ENCODE measurements around the gene STK24. TPM values are rescaled to one million over a fixed set of nuclear protein-coding genes. Genes with fewer than 3 reads are reported as not detected.

The STK24 gene
- total and polyA plus RNA-seq, 4 donors, result 39.9 to 64.5 (median 58.1) TPM

GRCh38 chr13:98439896-98440295, 137.0 kb downstream of the STK24 start:
- Histone ChIP-seq H3K36me3 (ENCODE audit: control insufficient read depth in 1 of 2, insufficient read depth in 2 of 2, low read length in 1 of 2) (no peaks in the 10 kb centered on the region), H3K27me3 (ENCODE audit: control insufficient read depth in 1 of 2, insufficient read depth in 2 of 2, low read length in 1 of 2) (no peaks in the 10 kb centered on the region), H3K4me3 (ENCODE audit: low read length in 2 of 2) (no peak overlapping the region), H3K9me3 (ENCODE audit: control insufficient read depth, low read length) (no peaks in the 10 kb centered on the region), H3K27ac (ENCODE audit: low read depth in 1 of 2, low read length in 2 of 2) (no peak overlapping the region), H3K4me1 (ENCODE audit: control insufficient read depth in 1 of 2, insufficient read depth in 2 of 2, low read length in 2 of 2) (no peaks in the 10 kb centered on the region)
- 94 to 97% methylated on average over 16 of the region's 16 CpGs for WGBS, 2 donors
- ATAC-seq (ENCODE audit: low FRiP score) (no peak), DNase-seq (peak in 1 of 2 donors; percentile 30)
- intact Hi-C loops (cut with DNase I), result loop anchor here in 1 of 2 donors (10.0 kb wide), 2 partner anchors 295 to 585 kb away; partner anchors contain the start of gene FARP1

- WGBS, 2 donors, result 93 to 95% methylated on average over 31 to 32 of the region's 32 CpGs
- no peak overlapping the region for H3K4me3 ChIP-seq (ENCODE audit: low read length in 2 of 2)
- H3K9me3 ChIP-seq (ENCODE audit: control insufficient read depth, low read length), result no peaks in the 10 kb centered on the region
- intact Hi-C loops (cut with DNase I), result loop anchor here in 1 of 2 donors (10.0 kb wide), 1 partner anchor 584 kb away; no protein-coding TSS in a partner anchor
- no peak overlapping the region for H3K27ac ChIP-seq (ENCODE audit: low read depth in 1 of 2, low read length in 2 of 2)
- H3K4me1 ChIP-seq (ENCODE audit: control insufficient read depth in 1 of 2, insufficient read depth in 2 of 2, low read length in 2 of 2), result no peaks in the 10 kb centered on the region
- DNase-seq (peak; percentile 17 to 65), ATAC-seq (ENCODE audit: low FRiP score) (no peak)
- H3K36me3 ChIP-seq (ENCODE audit: control insufficient read depth in 1 of 2, insufficient read depth in 2 of 2, low read length in 1 of 2), result no peaks in the 10 kb centered on the region
- no peaks in the 10 kb centered on the region for H3K27me3 ChIP-seq (ENCODE audit: control insufficient read depth in 1 of 2, insufficient read depth in 2 of 2, low read length in 1 of 2)
Observed at GRCh38 chr13:98439126-98439828, 137.6 kb downstream of the STK24 start.

- no peaks in the 10 kb centered on the region for H3K9me3 ChIP-seq (ENCODE audit: control insufficient read depth, low read length)
- no peaks in the 10 kb centered on the region for H3K36me3 ChIP-seq (ENCODE audit: control insufficient read depth in 1 of 2, insufficient read depth in 2 of 2, low read length in 1 of 2)
- no peak for ATAC-seq (ENCODE audit: low FRiP score)
- intact Hi-C loops (cut with DNase I), result loop anchor here in 1 of 2 donors (10.0 kb wide), 1 partner anchor 584 kb away; no protein-coding TSS in a partner anchor
- H3K27me3 ChIP-seq (ENCODE audit: control insufficient read depth in 1 of 2, insufficient read depth in 2 of 2, low read length in 1 of 2), result no peaks in the 10 kb centered on the region
- no peak overlapping the region for H3K4me3 ChIP-seq (ENCODE audit: low read length in 2 of 2)
- no peak overlapping the region for H3K27ac ChIP-seq (ENCODE audit: low read depth in 1 of 2, low read length in 2 of 2)
- 96% methylated on average over 27 of the region's 27 CpGs for WGBS, 2 donors
- no peaks in the 10 kb centered on the region for H3K4me1 ChIP-seq (ENCODE audit: control insufficient read depth in 1 of 2, insufficient read depth in 2 of 2, low read length in 2 of 2)
- peak in 1 of 2 donors; percentile 61 for DNase-seq
Observed at GRCh38 chr13:98438246-98439125, 138.4 kb downstream of the STK24 start.

GRCh38 chr13:98436233-98436910, 140.5 kb downstream of the STK24 start:
- Histone ChIP-seq H3K36me3 (ENCODE audit: control insufficient read depth in 1 of 2, insufficient read depth in 2 of 2, low read length in 1 of 2) (no peaks in the 10 kb centered on the region), H3K9me3 (ENCODE audit: control insufficient read depth, low read length) (no peaks in the 10 kb centered on the region), H3K4me1 (ENCODE audit: control insufficient read depth in 1 of 2, insufficient read depth in 2 of 2, low read length in 2 of 2) (no peaks in the 10 kb centered on the region), H3K4me3 (ENCODE audit: low read length in 2 of 2) (no peak overlapping the region), H3K27me3 (ENCODE audit: control insufficient read depth in 1 of 2, insufficient read depth in 2 of 2, low read length in 1 of 2) (no peaks in the 10 kb centered on the region), H3K27ac (ENCODE audit: low read depth in 1 of 2, low read length in 2 of 2) (no peak overlapping the region)
- intact Hi-C loops (cut with DNase I), result loop anchor here in 1 of 2 donors (10.0 kb wide), 1 partner anchor 582 kb away; no protein-coding TSS in a partner anchor
- no peak for ATAC-seq (ENCODE audit: low FRiP score)
- 86 to 88% methylated on average over 12 of the region's 12 CpGs for WGBS, 2 donors
- peak in 1 of 2 donors; percentile 15 for DNase-seq

GRCh38 chr13:98435376-98435775, 141.5 kb downstream of the STK24 start:
- H3K4me1 ChIP-seq (ENCODE audit: control insufficient read depth in 1 of 2, insufficient read depth in 2 of 2, low read length in 2 of 2), result no peaks in the 10 kb centered on the region
- DNase-seq (no peak), ATAC-seq (ENCODE audit: low FRiP score) (no peak)
- no peaks in the 10 kb centered on the region for H3K9me3 ChIP-seq (ENCODE audit: control insufficient read depth, low read length)
- H3K27me3 ChIP-seq (ENCODE audit: control insufficient read depth in 1 of 2, insufficient read depth in 2 of 2, low read length in 1 of 2), result no peaks in the 10 kb centered on the region
- no peak overlapping the region for H3K27ac ChIP-seq (ENCODE audit: low read depth in 1 of 2, low read length in 2 of 2)
- WGBS, 2 donors, result 67 to 69% methylated on average over 11 of the region's 11 CpGs
- no peaks in the 10 kb centered on the region for H3K36me3 ChIP-seq (ENCODE audit: control insufficient read depth in 1 of 2, insufficient read depth in 2 of 2, low read length in 1 of 2)
- intact Hi-C loops (cut with DNase I), result loop anchor here in 1 of 2 donors (10.0 kb wide), 1 partner anchor 581 kb away; no protein-coding TSS in a partner anchor
- H3K4me3 ChIP-seq (ENCODE audit: low read length in 2 of 2), result no peak overlapping the region

- ATAC-seq (ENCODE audit: low FRiP score) (no peak), DNase-seq (no peak)
- Histone ChIP-seq H3K4me3 (ENCODE audit: low read length in 2 of 2) (no peak overlapping the region), H3K4me1 (ENCODE audit: control insufficient read depth in 1 of 2, insufficient read depth in 2 of 2, low read length in 2 of 2) (no peaks in the 10 kb centered on the region), H3K9me3 (ENCODE audit: control insufficient read depth, low read length) (no peaks in the 10 kb centered on the region), H3K27ac (ENCODE audit: low read depth in 1 of 2, low read length in 2 of 2) (no peak overlapping the region), H3K36me3 (ENCODE audit: control insufficient read depth in 1 of 2, insufficient read depth in 2 of 2, low read length in 1 of 2) (no peaks in the 10 kb centered on the region), H3K27me3 (ENCODE audit: control insufficient read depth in 1 of 2, insufficient read depth in 2 of 2, low read length in 1 of 2) (no peaks in the 10 kb centered on the region)
- 82 to 83% methylated on average over 6 of the region's 6 CpGs for WGBS, 2 donors
- intact Hi-C loops (cut with DNase I), result loop anchor here in 1 of 2 donors (10.0 kb wide), 1 partner anchor 579 kb away; no protein-coding TSS in a partner anchor
Observed at GRCh38 chr13:98434060-98434459, 142.8 kb downstream of the STK24 start.

- DNase-seq (no peak), ATAC-seq (ENCODE audit: low FRiP score) (no peak)
- H3K27me3 ChIP-seq (ENCODE audit: control insufficient read depth in 1 of 2, insufficient read depth in 2 of 2, low read length in 1 of 2), result no peaks in the 10 kb centered on the region
- H3K36me3 ChIP-seq (ENCODE audit: control insufficient read depth in 1 of 2, insufficient read depth in 2 of 2, low read length in 1 of 2), result no peaks in the 10 kb centered on the region
- H3K4me1 ChIP-seq (ENCODE audit: control insufficient read depth in 1 of 2, insufficient read depth in 2 of 2, low read length in 2 of 2), result no peaks in the 10 kb centered on the region
- WGBS, 2 donors, result 93 to 96% methylated on average over 10 of the region's 10 CpGs
- no peak overlapping the region for H3K4me3 ChIP-seq (ENCODE audit: low read length in 2 of 2)
- H3K9me3 ChIP-seq (ENCODE audit: control insufficient read depth, low read length), result no peaks in the 10 kb centered on the region
- intact Hi-C loops (cut with DNase I), result loop anchor here in 1 of 2 donors (10.0 kb wide), 1 partner anchor 579 kb away; no protein-coding TSS in a partner anchor
- no peak overlapping the region for H3K27ac ChIP-seq (ENCODE audit: low read depth in 1 of 2, low read length in 2 of 2)
Observed at GRCh38 chr13:98433654-98434053, 143.3 kb downstream of the STK24 start.

- DNase-seq (no peak), ATAC-seq (ENCODE audit: low FRiP score) (no peak)
- H3K36me3 ChIP-seq (ENCODE audit: control insufficient read depth in 1 of 2, insufficient read depth in 2 of 2, low read length in 1 of 2), result no peaks in the 10 kb centered on the region
- WGBS, 2 donors, result 96% methylated on average over 11 of the region's 11 CpGs
- intact Hi-C loops (cut with DNase I), result loop anchor here in 1 of 2 donors (10.0 kb wide), 1 partner anchor 578 kb away; no protein-coding TSS in a partner anchor
- no peaks in the 10 kb centered on the region for H3K27me3 ChIP-seq (ENCODE audit: control insufficient read depth in 1 of 2, insufficient read depth in 2 of 2, low read length in 1 of 2)
- no peak overlapping the region for H3K27ac ChIP-seq (ENCODE audit: low read depth in 1 of 2, low read length in 2 of 2)
- no peaks in the 10 kb centered on the region for H3K4me1 ChIP-seq (ENCODE audit: control insufficient read depth in 1 of 2, insufficient read depth in 2 of 2, low read length in 2 of 2)
- no peaks in the 10 kb centered on the region for H3K9me3 ChIP-seq (ENCODE audit: control insufficient read depth, low read length)
- H3K4me3 ChIP-seq (ENCODE audit: low read length in 2 of 2), result no peak overlapping the region
Observed at GRCh38 chr13:98432638-98433037, 144.3 kb downstream of the STK24 start.

Data from aorta (tissue), 5 donors.